Fibroblast of pulmonary artery (primary cell): ENCODE measurements around the gene PHLDA3.
A peak's percentile ranks its signal among the peaks of the same experiment; 100 is the strongest.

Experiments used
- DNase-seq: peaks from one replicate; pipeline ENCODE4 v3.0.0-alpha.2; 2010; ENCODE audit warnings: low read depth
- H3K4me3 ChIP-seq: replicated peaks from 2 replicates; pipeline ENCODE4 v1.5.1; 2011; ENCODE audit warnings: low read depth, mild to moderate bottlenecking, control low read depth, low read length, moderate library complexity
- TF ChIP-seq, protein P1 (sequence below): IDR thresholded peaks from 2 replicates; pipeline ENCODE4 v1.5.1; 2011; ENCODE audit warnings: mild to moderate bottlenecking, control low read depth, low read length, inconsistent platforms; ENCODE audit errors: missing control alignments

PHLDA3 gene

DNA sequence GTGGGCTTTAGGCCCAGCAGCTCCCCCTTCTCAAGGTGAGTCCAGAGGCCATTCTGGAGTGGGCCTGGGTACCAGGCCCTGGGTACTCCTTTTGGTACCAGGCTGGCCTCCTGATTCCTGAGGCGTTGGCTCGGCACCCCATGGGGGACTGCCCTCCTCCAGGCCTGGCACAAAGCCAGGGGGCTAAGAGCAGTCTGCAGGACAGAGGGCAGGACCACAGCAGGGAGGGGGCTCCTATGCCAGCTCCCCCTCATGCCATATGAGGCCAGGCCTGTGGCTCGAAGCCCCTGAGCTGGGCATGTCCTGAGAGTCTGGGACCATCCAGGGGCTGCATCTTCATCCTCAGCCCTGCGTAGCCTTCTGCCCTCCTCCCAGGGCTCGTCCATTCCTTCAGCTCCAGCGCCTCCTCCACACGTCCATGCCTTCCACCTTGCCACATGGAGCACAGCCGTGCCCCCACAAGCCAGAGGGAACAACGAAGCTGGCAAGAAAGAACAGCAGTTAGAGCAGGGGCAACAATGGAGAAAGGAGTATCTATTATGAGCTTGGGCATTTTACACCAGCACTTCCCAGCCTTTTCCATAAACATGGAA lies 3.2 kb downstream of the PHLDA3 start:
- no peak for DNase-seq
- TF ChIP-seq, protein P1, sequence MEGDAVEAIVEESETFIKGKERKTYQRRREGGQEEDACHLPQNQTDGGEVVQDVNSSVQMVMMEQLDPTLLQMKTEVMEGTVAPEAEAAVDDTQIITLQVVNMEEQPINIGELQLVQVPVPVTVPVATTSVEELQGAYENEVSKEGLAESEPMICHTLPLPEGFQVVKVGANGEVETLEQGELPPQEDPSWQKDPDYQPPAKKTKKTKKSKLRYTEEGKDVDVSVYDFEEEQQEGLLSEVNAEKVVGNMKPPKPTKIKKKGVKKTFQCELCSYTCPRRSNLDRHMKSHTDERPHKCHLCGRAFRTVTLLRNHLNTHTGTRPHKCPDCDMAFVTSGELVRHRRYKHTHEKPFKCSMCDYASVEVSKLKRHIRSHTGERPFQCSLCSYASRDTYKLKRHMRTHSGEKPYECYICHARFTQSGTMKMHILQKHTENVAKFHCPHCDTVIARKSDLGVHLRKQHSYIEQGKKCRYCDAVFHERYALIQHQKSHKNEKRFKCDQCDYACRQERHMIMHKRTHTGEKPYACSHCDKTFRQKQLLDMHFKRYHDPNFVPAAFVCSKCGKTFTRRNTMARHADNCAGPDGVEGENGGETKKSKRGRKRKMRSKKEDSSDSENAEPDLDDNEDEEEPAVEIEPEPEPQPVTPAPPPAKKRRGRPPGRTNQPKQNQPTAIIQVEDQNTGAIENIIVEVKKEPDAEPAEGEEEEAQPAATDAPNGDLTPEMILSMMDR: no peak
- H3K4me3 ChIP-seq: peak overlapping the region; percentile 97

DNA sequence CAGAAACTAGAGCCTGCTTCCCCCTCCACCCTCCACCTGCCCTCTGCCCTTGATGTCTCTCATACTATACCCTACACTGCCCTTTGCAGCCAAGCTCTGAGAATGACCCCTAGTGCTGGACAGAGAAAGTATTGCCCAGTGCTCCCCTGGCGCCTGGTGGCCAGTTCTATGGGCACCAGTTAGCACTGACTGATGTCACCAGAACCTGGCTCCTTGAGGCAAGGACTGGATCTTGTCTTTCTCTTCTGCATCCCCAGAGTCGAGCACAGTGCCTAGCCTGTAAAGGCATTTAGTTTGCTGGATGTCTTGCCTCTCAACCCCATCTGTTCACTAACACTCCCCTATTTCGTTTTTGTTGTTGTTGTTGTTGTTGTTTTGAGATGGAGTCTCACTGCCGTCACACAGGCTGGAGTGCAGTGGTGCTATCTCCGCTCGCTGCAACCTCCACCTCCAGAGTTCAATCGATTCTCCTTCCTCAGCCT lies 5.9 kb downstream of the PHLDA3 start:
- no peak overlapping the region for H3K4me3 ChIP-seq
- TF ChIP-seq, protein P1: peak; percentile 34
- no peak for DNase-seq

DNA sequence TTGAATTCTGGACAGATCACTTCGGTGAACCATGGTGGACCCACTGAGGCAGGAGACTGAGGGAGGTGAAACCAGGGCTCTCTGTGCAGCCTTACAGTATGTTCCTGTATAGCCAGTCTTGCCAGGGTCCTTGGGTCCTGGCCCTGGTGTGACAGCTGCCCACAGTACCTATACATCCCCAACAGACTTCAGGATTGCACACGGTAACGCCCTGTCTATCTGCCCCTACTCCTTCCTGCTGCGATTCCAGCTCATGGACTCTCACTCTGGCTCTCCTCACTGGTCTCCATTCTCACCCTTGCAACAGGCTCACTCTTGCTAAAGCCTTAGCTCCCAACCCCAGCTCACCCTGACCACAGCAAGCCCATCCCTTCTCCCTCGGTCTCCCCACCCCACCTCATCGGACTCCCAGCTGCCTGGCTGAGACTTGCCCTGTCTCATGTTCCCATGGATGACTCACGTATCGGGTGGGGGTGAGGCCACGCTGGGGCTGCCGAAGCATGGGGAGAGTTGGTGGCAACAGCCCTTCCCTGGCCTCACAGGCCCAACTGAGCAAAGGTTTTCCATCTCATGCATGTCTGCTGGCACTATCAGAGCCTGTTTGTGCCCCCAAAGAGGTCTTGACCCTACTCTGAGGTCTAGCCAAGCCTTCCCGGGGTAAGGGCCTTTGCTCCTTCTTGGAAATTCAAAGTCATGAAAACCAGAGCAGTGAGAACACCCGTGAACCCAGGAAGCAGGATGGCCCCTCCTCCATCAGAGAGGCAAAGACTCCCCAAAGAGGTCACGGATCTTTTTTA lies 7.1 kb downstream of the PHLDA3 start:
- peak; percentile 98 for DNase-seq
- no peak overlapping the region for H3K4me3 ChIP-seq
- TF ChIP-seq, protein P1: no peak

DNA sequence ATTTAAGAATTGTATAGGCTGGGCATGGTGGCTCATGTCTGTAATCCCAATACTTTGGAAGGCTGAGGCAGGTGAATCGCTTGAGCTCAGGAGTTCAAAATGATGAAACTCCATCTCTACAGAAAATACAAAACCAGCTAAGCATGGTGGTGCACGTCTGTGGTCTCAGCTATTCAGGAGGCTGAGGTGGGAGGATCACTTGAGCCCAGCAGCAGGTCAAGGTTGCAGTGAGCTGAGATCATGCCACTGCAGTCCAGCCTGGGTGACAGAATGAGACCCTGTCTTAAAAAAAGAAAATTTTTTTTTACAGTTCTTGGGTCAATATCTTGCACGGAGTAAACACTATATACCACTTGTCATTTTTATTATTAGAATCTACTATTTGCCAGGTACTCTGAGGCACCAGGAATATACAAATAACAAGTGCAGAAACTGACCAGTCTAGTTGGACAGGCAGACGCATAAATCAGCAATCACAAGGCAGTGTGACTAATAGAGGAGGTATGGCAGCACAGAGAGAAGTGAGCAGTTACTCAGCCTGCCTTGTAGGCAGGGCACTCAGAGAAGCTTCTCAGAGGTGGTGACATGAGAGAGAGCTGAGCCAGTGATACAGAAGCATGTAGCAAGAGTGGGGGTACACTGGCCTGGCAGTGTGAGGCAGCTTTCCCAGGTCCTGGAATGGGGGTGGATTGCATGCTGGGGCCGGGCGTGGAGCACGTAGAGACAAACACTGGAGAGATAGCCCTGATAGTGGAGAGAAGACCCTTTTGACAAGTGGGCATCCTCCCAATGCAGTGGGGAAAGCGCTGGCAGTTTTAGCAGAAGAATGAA lies 8.0 kb downstream of the PHLDA3 start:
- DNase-seq: peak; percentile 96
- TF ChIP-seq, protein P1: no peak
- no peak overlapping the region for H3K4me3 ChIP-seq

DNA sequence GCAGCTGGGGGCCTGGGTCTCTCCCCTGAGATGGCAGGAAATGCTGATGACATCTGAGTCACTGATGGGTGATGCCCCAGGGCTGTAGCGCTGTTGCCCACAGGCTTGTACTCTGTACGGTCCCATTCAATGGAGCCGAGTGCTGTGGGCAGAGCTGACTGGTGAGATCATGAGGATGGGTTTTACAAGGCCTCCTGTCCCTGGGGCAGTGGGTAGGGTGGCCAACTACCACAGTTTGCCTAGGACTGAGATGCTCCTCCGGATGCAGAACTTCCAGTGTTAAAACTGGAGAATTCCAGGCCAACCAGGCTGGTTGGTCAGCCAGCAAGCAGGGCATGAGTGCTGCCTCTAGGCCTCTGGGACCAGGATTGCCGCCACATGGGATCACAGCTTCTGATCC lies 9.2 kb downstream of the PHLDA3 start:
- TF ChIP-seq, protein P1: no peak
- H3K4me3 ChIP-seq: no peak overlapping the region
- no peak for DNase-seq

DNA sequence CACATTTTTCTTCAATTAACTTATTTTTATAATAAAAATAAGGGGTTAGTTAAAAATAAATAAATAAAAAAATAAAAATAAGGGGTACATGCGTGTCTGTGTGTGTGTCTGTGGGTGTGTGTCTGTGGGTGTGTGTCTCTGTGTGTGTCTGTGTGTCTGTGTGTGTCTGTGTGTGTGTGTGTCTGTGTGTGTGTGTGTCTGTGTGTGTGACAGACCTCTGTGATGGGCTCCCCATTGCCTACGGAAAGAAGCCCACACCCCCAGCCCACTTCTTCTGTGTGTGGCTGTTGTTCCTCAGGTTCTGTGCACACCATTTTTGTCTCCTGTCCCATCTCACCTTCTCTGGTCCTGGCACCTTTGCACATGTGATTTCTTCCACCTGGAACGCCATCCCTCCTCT lies 9.9 kb downstream of the PHLDA3 start:
- no peak overlapping the region for H3K4me3 ChIP-seq
- TF ChIP-seq, protein P1: no peak
- DNase-seq: no peak
